ENCODE data around the gene DHX30. TPM values are rescaled to one million over a fixed set of nuclear protein-coding genes. Genes with fewer than 3 reads are reported as not detected.
A peak's percentile ranks its signal among the peaks of the same experiment; 100 is the strongest.

The DHX30 gene
- total RNA-seq, 1 experiment from 2014 or later = 84.5 TPM

GRCh38 chr3:47783673-47784072 lies 19.3 kb upstream of the DHX30 start:
- no peak for DNase-seq (ENCODE audit: low spot score)
- Histone ChIP-seq H3K36me3 (ENCODE audit: insufficient read depth, low read length, poor library complexity, severe bottlenecking) (no peaks in the 10 kb centered on the region), H3K9me3 (ENCODE audit: low read depth, low read length, poor library complexity, severe bottlenecking) (no peaks in the 10 kb centered on the region), H3K4me3 (ENCODE audit: low read depth, low read length, poor library complexity, severe bottlenecking) (no peak overlapping the region), H3K27me3 (replicated peaks; ENCODE audit: insufficient read depth, low read depth, low read length, poor library complexity) (no peaks in the 10 kb centered on the region), H3K27ac (ENCODE audit: low read depth, low read length, poor library complexity, severe bottlenecking) (no peak overlapping the region), H3K4me1 (ENCODE audit: insufficient read depth, low read length, poor library complexity, severe bottlenecking) (no peaks in the 10 kb centered on the region)
- BruUV-seq (replicated peaks) = no TSS peak
- no peak for TF ChIP-seq EZH2 (IDR thresholded peaks at IDR 0.05; ENCODE audit: borderline replicate concordance, low read depth, low read length, poor library complexity, severe bottlenecking)
- TF ChIP-seq, protein P1, sequence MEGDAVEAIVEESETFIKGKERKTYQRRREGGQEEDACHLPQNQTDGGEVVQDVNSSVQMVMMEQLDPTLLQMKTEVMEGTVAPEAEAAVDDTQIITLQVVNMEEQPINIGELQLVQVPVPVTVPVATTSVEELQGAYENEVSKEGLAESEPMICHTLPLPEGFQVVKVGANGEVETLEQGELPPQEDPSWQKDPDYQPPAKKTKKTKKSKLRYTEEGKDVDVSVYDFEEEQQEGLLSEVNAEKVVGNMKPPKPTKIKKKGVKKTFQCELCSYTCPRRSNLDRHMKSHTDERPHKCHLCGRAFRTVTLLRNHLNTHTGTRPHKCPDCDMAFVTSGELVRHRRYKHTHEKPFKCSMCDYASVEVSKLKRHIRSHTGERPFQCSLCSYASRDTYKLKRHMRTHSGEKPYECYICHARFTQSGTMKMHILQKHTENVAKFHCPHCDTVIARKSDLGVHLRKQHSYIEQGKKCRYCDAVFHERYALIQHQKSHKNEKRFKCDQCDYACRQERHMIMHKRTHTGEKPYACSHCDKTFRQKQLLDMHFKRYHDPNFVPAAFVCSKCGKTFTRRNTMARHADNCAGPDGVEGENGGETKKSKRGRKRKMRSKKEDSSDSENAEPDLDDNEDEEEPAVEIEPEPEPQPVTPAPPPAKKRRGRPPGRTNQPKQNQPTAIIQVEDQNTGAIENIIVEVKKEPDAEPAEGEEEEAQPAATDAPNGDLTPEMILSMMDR (conservative IDR thresholded peaks at IDR 0.05; ENCODE audit: low read depth, low read length) = no peak
- CTCF ChIA-PET = no interaction called here
- intact Hi-C loops (cut with micrococcal nuclease; ENCODE audit: unreplicated experiment) = no loop called here
- POLR2A ChIA-PET (ENCODE audit: low non-redundant PET) = no interaction called here

DNA sequence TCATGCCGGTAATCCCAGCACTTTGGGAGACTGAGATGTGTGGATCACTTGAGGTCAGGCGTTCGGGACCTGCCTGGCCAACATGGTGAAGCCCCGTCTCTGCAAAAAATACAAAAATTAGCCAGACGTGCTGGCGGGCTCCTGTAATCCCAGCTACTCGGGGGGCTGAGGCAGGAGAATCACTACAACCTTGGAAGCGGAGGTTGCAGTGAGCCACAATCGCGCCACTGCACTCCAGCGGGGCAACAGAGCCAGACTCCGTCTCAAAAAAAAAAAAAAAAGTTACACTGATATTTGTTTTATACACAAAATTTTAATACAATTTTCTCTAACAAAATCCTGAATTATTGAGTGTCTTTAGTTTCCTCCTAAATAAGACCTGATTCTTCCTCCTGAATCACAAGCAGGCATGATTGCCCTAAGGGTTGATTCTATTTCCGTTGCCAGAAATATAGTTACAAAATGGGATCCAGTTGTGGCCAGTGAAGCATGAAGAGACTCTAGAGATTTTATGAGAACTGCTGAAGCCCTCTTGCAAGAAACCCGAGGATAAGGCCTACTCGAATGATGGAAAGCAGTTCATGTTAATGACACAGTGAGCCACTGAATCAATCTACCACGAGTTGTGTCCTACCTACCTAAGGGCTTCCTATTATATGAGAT lies 11.6 kb upstream of the DHX30 start:
- Histone ChIP-seq H3K27ac (ENCODE audit: low read depth, low read length, poor library complexity, severe bottlenecking) (no peak overlapping the region), H3K27me3 (replicated peaks; ENCODE audit: insufficient read depth, low read depth, low read length, poor library complexity) (no peaks in the 10 kb centered on the region), H3K9me3 (ENCODE audit: low read depth, low read length, poor library complexity, severe bottlenecking) (no peaks in the 10 kb centered on the region), H3K4me3 (ENCODE audit: low read depth, low read length, poor library complexity, severe bottlenecking) (no peak overlapping the region), H3K4me1 (ENCODE audit: insufficient read depth, low read length, poor library complexity, severe bottlenecking) (no peaks in the 10 kb centered on the region), H3K36me3 (ENCODE audit: insufficient read depth, low read length, poor library complexity, severe bottlenecking) (no peaks in the 10 kb centered on the region)
- intact Hi-C loops (cut with micrococcal nuclease; ENCODE audit: unreplicated experiment) = no loop called here
- CTCF ChIA-PET = no interaction called here
- no TSS peak for BruUV-seq (replicated peaks)
- DNase-seq (ENCODE audit: low spot score) = peak; percentile 33
- POLR2A ChIA-PET (ENCODE audit: low non-redundant PET) = no interaction called here
- TF ChIP-seq EZH2 (IDR thresholded peaks at IDR 0.05; ENCODE audit: borderline replicate concordance, low read depth, low read length, poor library complexity, severe bottlenecking) = no peak
- TF ChIP-seq, protein P1 (conservative IDR thresholded peaks at IDR 0.05; ENCODE audit: low read depth, low read length) = no peak

GRCh38 chr3:47792699-47793098 lies 10.2 kb upstream of the DHX30 start:
- ChIA-PET CTCF (no interaction called here), POLR2A (ENCODE audit: low non-redundant PET) (no interaction called here)
- no TSS peak for BruUV-seq (replicated peaks)
- Histone ChIP-seq H3K27ac (ENCODE audit: low read depth, low read length, poor library complexity, severe bottlenecking) (no peak overlapping the region), H3K4me1 (ENCODE audit: insufficient read depth, low read length, poor library complexity, severe bottlenecking) (no peaks in the 10 kb centered on the region), H3K9me3 (ENCODE audit: low read depth, low read length, poor library complexity, severe bottlenecking) (no peaks in the 10 kb centered on the region), H3K4me3 (ENCODE audit: low read depth, low read length, poor library complexity, severe bottlenecking) (no peak overlapping the region), H3K27me3 (replicated peaks; ENCODE audit: insufficient read depth, low read depth, low read length, poor library complexity) (no peaks in the 10 kb centered on the region), H3K36me3 (ENCODE audit: insufficient read depth, low read length, poor library complexity, severe bottlenecking) (no peaks in the 10 kb centered on the region)
- DNase-seq (ENCODE audit: low spot score) = no peak
- TF ChIP-seq, protein P1 (conservative IDR thresholded peaks at IDR 0.05; ENCODE audit: low read depth, low read length) = no peak
- TF ChIP-seq EZH2 (IDR thresholded peaks at IDR 0.05; ENCODE audit: borderline replicate concordance, low read depth, low read length, poor library complexity, severe bottlenecking) = no peak
- intact Hi-C loops (cut with micrococcal nuclease; ENCODE audit: unreplicated experiment) = no loop called here
